Heart left ventricle (tissue), 16 donors: ENCODE data around the gene ALK. TPM values are rescaled to one million over a fixed set of nuclear protein-coding genes. Genes with fewer than 3 reads are reported as not detected.

Source experiments
- ATAC-seq, 4 donors: fragments of 200-7000 bp; cut with Tn5 transposase; one replicate each; pipeline ENCODE4 v1.9.1; 2020 to 2022; ENCODE audit warnings: moderate library complexity in 4 of 4, mild to moderate bottlenecking in 3 of 4, moderate number of reproducible peaks in 1 of 4
- DNase-seq, 5 donors: peaks; one replicate each; pipeline ENCODE4 v3.0.0-alpha.2; 2020
- H3K27ac ChIP-seq, 12 donors: fragments of 200-600 bp; sonication (generic) in 4 of 12; one replicate each; pipeline versions ENCODE4 v1.5.0 to v1.8.0; 2016 to 2022; ENCODE audit warnings: mild to moderate bottlenecking in 2 of 12
- H3K27me3 ChIP-seq, 9 donors: fragments of 200-600 bp; sonication (generic) in 2 of 9; one replicate each; pipeline versions ENCODE4 v1.5.1 to v1.8.0; 2016 to 2022; ENCODE audit warnings: mild to moderate bottlenecking in 3 of 9
- H3K36me3 ChIP-seq, 9 donors: fragments of 200-600 bp; sonication (generic) in 2 of 9; one replicate each; pipeline versions ENCODE4 v1.5.0 to v1.8.0; 2018 to 2022; ENCODE audit warnings: mild to moderate bottlenecking in 2 of 9
- H3K4me1 ChIP-seq, 12 donors: fragments of 200-600 bp; sonication (generic) in 4 of 12; one replicate each; pipeline versions ENCODE4 v1.5.0 to v1.8.0; 2016 to 2022; ENCODE audit warnings: mild to moderate bottlenecking in 3 of 12
- H3K4me3 ChIP-seq, 12 donors: fragments of 200-600 bp; sonication (generic) in 4 of 12; one replicate each; pipeline versions ENCODE4 v1.5.0 to v1.8.0; 2017 to 2022; ENCODE audit warnings: mild to moderate bottlenecking in 9 of 12, moderate library complexity in 4 of 12
- H3K9me3 ChIP-seq, 12 donors: fragments of 200-600 bp; sonication (generic) in 4 of 12; one replicate each; pipeline versions ENCODE4 v1.5.0 to v1.8.0; 2016 to 2022; ENCODE audit warnings: mild to moderate bottlenecking in 1 of 12
- CTCF ChIP-seq, 12 donors: fragments of 200-600 bp; sonication (generic) in 4 of 12; IDR thresholded peaks; one replicate each; pipeline versions ENCODE4 v1.5.0 to v1.8.0; 2018 to 2022; ENCODE audit warnings: antibody characterized with exemption in 12 of 12, mild to moderate bottlenecking in 5 of 12
- POLR2A ChIP-seq, 2 donors: fragments of 450-650 bp; IDR thresholded peaks; one replicate each; pipeline ENCODE4 v1.6.1; 2017; ENCODE audit warnings: antibody characterized with exemption in 2 of 2, mild to moderate bottlenecking in 2 of 2, moderate library complexity in 2 of 2
- whole genome bisulfite sequencing, 4 donors: extraction: QIAGEN DNeasy Blood & Tissue Kit in 2 of 4; methylation state at CpG; one replicate each; pipeline versions ENCODE4 v1.1.5 to v1.1.7; 2013 to 2018; 5-methylcytosine and 5-hydroxymethylcytosine counted together
- intact Hi-C, 10 donors: fragments of 100-400 bp; cut with DNase I; formaldehyde crosslinking; loops; one replicate each; pipeline versions ENCODE4 v1.11.1 to v1.14.2; 2022
- polyA plus RNA-seq, 2 donors: library from polyadenylated mRNA; stranded (reverse); fragments of 200-250 nt; gene quantifications; one replicate each; pipeline ENCODE4 v1.2.3, GENCODE V29; 2013
- total RNA-seq, 9 donors: library from RNA; depleted of rRNA in 2 of 9; stranded (reverse); fragments of >200 nt in 2 of 9; fragmentation: NEBNext Ultra II Directional in 3 of 9; extraction: Animal tissue kit (Norgen Biotek cat#: 25700) in 3 of 9; gene quantifications; one replicate each; pipeline versions ENCODE4 v1.1.0 to v1.2.4, GENCODE V29; 2016 to 2023
- donor health status: ischemic (EF 13 %, LVEDD 7.1; RV severe dilation, severe dysfunction).
- donor health status: healthy with polysubstance abuse.
- donor health status: DM: no; HTN: yes; CAD: no.
- donor health status: DM: no; HTN: no; CAD: no.
- donor health status: ischemic (EF 25% LVEDD 6.9; RV normal size, moderate dysfunction).
- donor health status: ischemic (EF 25% LVEDD 5.7; RV mildly dilated, moderate dysfunction).
- donor health status: healthy.
- donor health status: DM: yes; HTN: yes; CAD: no.
- donor health status: ischemic (EF 35%, LVEDD 5.7; RV mildly dilated, moderate dysfunction).
- donor health status: nonischemic (EF 11% LVEDD 7.7; RV severe dilation, severe dysfunction).
- donor health status: DM: yes; HTN: yes; CAD: no.
- donor health status: PGD.
- donor health status: ischemic (EF 29% LVEDD 5.4; RV normal size, mild dysfunction).
- donor health status: nonischemic (EF 23%, LVEDD 6.1; RV moderate dilation, normal function).

The ALK gene
- total and polyA plus RNA-seq, 11 donors: 0.05 to 0.50 (median 0.13) TPM; not detected in 5

GRCh38 chr2:29694741-29695140 lies 226.6 kb downstream of the ALK start:
- intact Hi-C loops: no loop called here
- no peak for TF ChIP-seq CTCF (IDR thresholded peaks at IDR 0.05)
- TF ChIP-seq POLR2A (IDR thresholded peaks at IDR 0.05): no peak
- H3K36me3 ChIP-seq: no peaks in the 10 kb centered on the region
- no peak overlapping the region for H3K27ac ChIP-seq
- H3K27me3 ChIP-seq: no peaks in the 10 kb centered on the region
- no peak overlapping the region for H3K4me3 ChIP-seq
- WGBS, 4 donors: 78 to 91% (median 90%) methylated on average over 5 of the region's 5 CpGs
- DNase-seq (no peak), ATAC-seq (no peak)
- no peaks in the 10 kb centered on the region for H3K4me1 ChIP-seq
- H3K9me3 ChIP-seq: no peaks in the 10 kb centered on the region

GRCh38 chr2:29691391-29691950 lies 229.9 kb downstream of the ALK start:
- no peaks in the 10 kb centered on the region for H3K36me3 ChIP-seq
- TF ChIP-seq CTCF (IDR thresholded peaks at IDR 0.05) (no peak), POLR2A (IDR thresholded peaks at IDR 0.05) (no peak)
- intact Hi-C loops: no loop called here
- ATAC-seq (no peak), DNase-seq (no peak)
- H3K9me3 ChIP-seq: no peaks in the 10 kb centered on the region
- H3K4me1 ChIP-seq: no peaks in the 10 kb centered on the region
- H3K4me3 ChIP-seq: no peak overlapping the region
- no peak overlapping the region for H3K27ac ChIP-seq
- H3K27me3 ChIP-seq: peaks cover 0 to 7% (median 0%) of the 10 kb centered on the region in 9 donors
- 96 to 100% (median 99%) methylated on average over 2 of the region's 2 CpGs for WGBS, 4 donors

- TF ChIP-seq POLR2A (IDR thresholded peaks at IDR 0.05) (no peak), CTCF (IDR thresholded peaks at IDR 0.05) (no peak)
- Histone ChIP-seq H3K27ac (no peak overlapping the region), H3K9me3 (no peaks in the 10 kb centered on the region), H3K4me1 (no peaks in the 10 kb centered on the region), H3K27me3 (peaks cover 0 to 7% (median 0%) of the 10 kb centered on the region in 9 donors), H3K4me3 (no peak overlapping the region), H3K36me3 (no peaks in the 10 kb centered on the region)
- no peak for ATAC-seq
- WGBS, 4 donors: 81 to 92% (median 85%) methylated on average over 5 of the region's 5 CpGs
- intact Hi-C loops: no loop called here
- no peak for DNase-seq
These were observed 231.7 kb downstream of the ALK start for GRCh38 chr2:29689666-29690065.

GRCh38 chr2:29688429-29688828 lies 233.0 kb downstream of the ALK start:
- Histone ChIP-seq H3K4me3 (no peak overlapping the region), H3K27ac (no peak overlapping the region), H3K4me1 (no peaks in the 10 kb centered on the region), H3K36me3 (no peaks in the 10 kb centered on the region), H3K27me3 (peaks cover 0 to 7% (median 0%) of the 10 kb centered on the region in 9 donors), H3K9me3 (no peaks in the 10 kb centered on the region)
- WGBS, 4 donors: 64 to 77% (median 72%) methylated on average over 2 of the region's 2 CpGs
- no peak for TF ChIP-seq POLR2A (IDR thresholded peaks at IDR 0.05)
- DNase-seq: no peak
- no peak for ATAC-seq
- intact Hi-C loops: no loop called here

GRCh38 chr2:29687121-29687520 lies 234.3 kb downstream of the ALK start:
- Histone ChIP-seq H3K4me3 (no peak overlapping the region), H3K27me3 (peaks cover 0 to 7% (median 0%) of the 10 kb centered on the region in 9 donors), H3K27ac (no peak overlapping the region), H3K9me3 (no peaks in the 10 kb centered on the region), H3K4me1 (no peaks in the 10 kb centered on the region), H3K36me3 (no peaks in the 10 kb centered on the region)
- WGBS, 4 donors: 72 to 85% (median 78%) methylated on average over 2 of the region's 2 CpGs
- ATAC-seq: no peak
- DNase-seq: no peak
- TF ChIP-seq POLR2A (IDR thresholded peaks at IDR 0.05) (no peak), CTCF (IDR thresholded peaks at IDR 0.05) (no peak)
- intact Hi-C loops: no loop called here
